Measurements from ENCODE around the gene DDX60.

- TF ChIP-seq POLR2AphosphoS5 (IDR thresholded peaks at IDR 0.05) (no peak), CTCF (IDR thresholded peaks at IDR 0.05) (no peak), POLR2A (IDR thresholded peaks at IDR 0.05) (no peak)
Measured at GRCh38 chr4:168306476-168306875, 12.1 kb downstream of the DDX60 start.

All from suprapubic skin (tissue), 4 donors.